HCT116 (cell line): Measurements from ENCODE around the gene WASF2.

ENCODE experiments used
- CEBPB ChIP-seq: IDR thresholded peaks from 2 replicates; pipeline ENCODE4 v1.6.1; 2012; ENCODE audit warnings: low read depth
- EZH2phosphoT487 ChIP-seq: fragments of 200-600 bp; IDR thresholded peaks from 2 replicates; pipeline ENCODE4 v1.6.1; 2018; ENCODE audit warnings: antibody characterized with exemption, borderline replicate concordance
- JUND ChIP-seq: IDR thresholded peaks from 2 replicates; pipeline ENCODE4 v1.6.1; 2012

- TF ChIP-seq CEBPB (no peak), JUND (no peak), EZH2phosphoT487 (no peak)
Measured at GRCh38 chr1:27392096-27392777, 97.7 kb downstream of the WASF2 start, which contains the start of gene GPR3.
